CD4-positive, alpha-beta T cell (primary cell): ENCODE measurements around the gene BANP. TPM values are rescaled to one million over a fixed set of nuclear protein-coding genes. Genes with fewer than 3 reads are reported as not detected.

ENCODE experiments used
- ATAC-seq: fragments of 200-7000 bp; cut with Tn5 transposase; one replicate; pipeline ENCODE4 v1.10.0; 2022; ENCODE audit warnings: mild to moderate bottlenecking; ENCODE audit not compliant: poor library complexity
- CTCF ChIA-PET: fragments of 350-600 bp; sonication (Branson Sonifier 250); formaldehyde crosslinking; loops from one replicate; lab custom pipeline; 2021; ENCODE audit warnings: antibody characterized with exemption, inconsistent platforms; lab: Charles Lee
- POLR2A ChIA-PET: fragments of 350-600 bp; sonication (Branson Sonifier 250); formaldehyde crosslinking; loops from one replicate; lab custom pipeline; 2021; ENCODE audit warnings: antibody characterized with exemption, inconsistent platforms; lab: Charles Lee
- DNase-seq, 14 experiments: peaks; one replicate each; pipeline ENCODE4 v3.0.0-alpha.2; 2013 to 2020; ENCODE audit warnings: mixed read lengths in 2 of 14
- H3K27ac ChIP-seq, 2 donors: one replicate each; pipeline versions ENCODE4 v1.5.1 to v1.7.0; 2013; ENCODE audit warnings: low read length in 2 of 2, low read depth in 1 of 2, mild to moderate bottlenecking in 1 of 2
- H3K27me3 ChIP-seq, 2 experiments: 1 replicate in 1 of 2; 2 replicates in 1 of 2; pipeline versions ENCODE4 v1.6.1 to v1.7.0; 2013; ENCODE audit warnings: low read length in 2 of 2, control low read depth in 1 of 2, mild to moderate bottlenecking in 1 of 2, moderate library complexity in 1 of 2; ENCODE audit not compliant: insufficient read depth in 2 of 2, control insufficient read depth in 1 of 2
- H3K36me3 ChIP-seq: one replicate; pipeline ENCODE4 v1.6.1; 2013; ENCODE audit warnings: low read length, control low read depth; ENCODE audit not compliant: insufficient read depth
- H3K4me1 ChIP-seq: one replicate; pipeline ENCODE4 v1.6.1; 2013; ENCODE audit warnings: low read length, control low read depth; ENCODE audit not compliant: insufficient read depth
- H3K4me3 ChIP-seq: one replicate; pipeline ENCODE4 v1.5.1; 2013; ENCODE audit warnings: mild to moderate bottlenecking, low read length, moderate library complexity
- H3K9me3 ChIP-seq, 2 experiments: 1 replicate in 1 of 2; 2 replicates in 1 of 2; pipeline versions ENCODE4 v1.6.1 to v1.7.0; 2013; ENCODE audit warnings: low read length in 2 of 2, mild to moderate bottlenecking in 2 of 2, control low read depth in 1 of 2, moderate library complexity in 1 of 2; ENCODE audit not compliant: control insufficient read depth in 1 of 2, insufficient read depth in 1 of 2
- H3K27ac Mint-ChIP-seq: one replicate; pipeline ENCODE4 v1.8.0; 2020; ENCODE audit warnings: mixed read lengths
- H3K27me3 Mint-ChIP-seq: one replicate; pipeline ENCODE4 v1.8.0; 2021; ENCODE audit warnings: mixed read lengths
- H3K36me3 Mint-ChIP-seq: one replicate; pipeline ENCODE4 v1.8.0; 2021; ENCODE audit warnings: low read depth, mixed read lengths
- H3K4me1 Mint-ChIP-seq: one replicate; pipeline ENCODE4 v1.8.0; 2021; ENCODE audit warnings: low read depth, mixed read lengths
- H3K4me3 Mint-ChIP-seq: one replicate; pipeline ENCODE4 v1.8.0; 2020; ENCODE audit warnings: mild to moderate bottlenecking, mixed read lengths
- H3K9me3 Mint-ChIP-seq: one replicate; pipeline ENCODE4 v1.8.0; 2020; ENCODE audit warnings: mixed read lengths
- intact Hi-C, 2 experiments: fragments of 100-400 bp; cut with DNase I in 1 of 2; cut with micrococcal nuclease in 1 of 2; formaldehyde crosslinking; loops; one replicate each; pipeline versions ENCODE4 v1.15.1 to v1.9.0; 2023 to 2025; cut with DNase I, micrococcal nuclease
- total RNA-seq, 174 experiments: library from RNA in 2 of 174; stranded (reverse) in 2 of 174; gene quantifications; one replicate each; pipeline ENCODE4 v1.2.3 and lab custom pipeline; 2021 to 2026
- TF ChIP-seq, protein P1 (sequence below): fragments of 200-600 bp; IDR thresholded peaks from one replicate; pipeline ENCODE4 v1.8.0; 2022; ENCODE audit warnings: antibody characterized with exemption, mild to moderate bottlenecking

BANP gene
- total RNA-seq, 2 experiments from 2014 or later = 57.5 to 58.6 TPM

DNA sequence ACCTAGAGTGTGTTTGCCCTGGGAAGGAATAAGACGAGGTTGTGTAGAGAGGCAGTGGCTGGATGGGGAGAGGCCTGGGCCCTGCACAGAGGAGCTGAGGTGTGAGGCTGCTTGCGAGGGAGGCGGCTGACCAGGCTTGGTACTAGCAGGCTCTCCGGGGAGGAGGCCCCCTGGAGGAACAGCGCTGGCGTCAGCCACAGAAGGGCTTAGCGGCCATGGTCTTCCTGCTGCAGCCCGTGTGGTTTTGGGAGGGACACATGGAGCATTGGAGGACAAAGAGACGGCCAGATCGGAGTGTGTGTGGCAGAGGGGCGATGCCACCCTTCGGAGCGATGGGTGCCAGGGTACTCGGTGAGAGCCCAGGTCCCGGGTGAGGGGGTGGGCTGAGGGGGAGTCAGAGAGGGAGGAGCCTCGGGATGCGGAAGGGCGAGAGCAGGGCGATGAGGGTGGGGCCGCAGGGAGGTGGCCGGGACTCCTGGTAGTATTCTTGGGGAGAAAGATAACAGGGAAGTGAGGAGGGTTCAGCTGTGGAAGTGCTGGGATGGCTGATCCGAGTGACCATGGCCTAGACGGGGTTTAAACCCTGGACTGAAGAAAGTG lies 8.3 kb downstream of the BANP start:
- Histone ChIP-seq H3K9me3 (no peaks in the 10 kb centered on the region), H3K27me3 (no peaks in the 10 kb centered on the region), H3K4me1 (peaks cover 71% of the 10 kb centered on the region), H3K4me3 (no peak overlapping the region), H3K27ac (no peak overlapping the region), H3K36me3 (peaks cover 18% of the 10 kb centered on the region)
- ChIA-PET CTCF (no interaction called here), POLR2A (no interaction called here)
- H3K27ac Mint-ChIP-seq = peak overlapping the region; percentile 99
- no peaks in the 10 kb centered on the region for H3K27me3 Mint-ChIP-seq
- intact Hi-C loops = loop anchor here in 1 of 2 experiments (10.0 kb wide), 5 partner anchors 575 to 1405 kb away; partner anchors contain the start of gene MTHFSD
- H3K4me1 Mint-ChIP-seq = peaks cover 87% of the 10 kb centered on the region
- peaks cover 59% of the 10 kb centered on the region for H3K36me3 Mint-ChIP-seq
- TF ChIP-seq, protein P1, sequence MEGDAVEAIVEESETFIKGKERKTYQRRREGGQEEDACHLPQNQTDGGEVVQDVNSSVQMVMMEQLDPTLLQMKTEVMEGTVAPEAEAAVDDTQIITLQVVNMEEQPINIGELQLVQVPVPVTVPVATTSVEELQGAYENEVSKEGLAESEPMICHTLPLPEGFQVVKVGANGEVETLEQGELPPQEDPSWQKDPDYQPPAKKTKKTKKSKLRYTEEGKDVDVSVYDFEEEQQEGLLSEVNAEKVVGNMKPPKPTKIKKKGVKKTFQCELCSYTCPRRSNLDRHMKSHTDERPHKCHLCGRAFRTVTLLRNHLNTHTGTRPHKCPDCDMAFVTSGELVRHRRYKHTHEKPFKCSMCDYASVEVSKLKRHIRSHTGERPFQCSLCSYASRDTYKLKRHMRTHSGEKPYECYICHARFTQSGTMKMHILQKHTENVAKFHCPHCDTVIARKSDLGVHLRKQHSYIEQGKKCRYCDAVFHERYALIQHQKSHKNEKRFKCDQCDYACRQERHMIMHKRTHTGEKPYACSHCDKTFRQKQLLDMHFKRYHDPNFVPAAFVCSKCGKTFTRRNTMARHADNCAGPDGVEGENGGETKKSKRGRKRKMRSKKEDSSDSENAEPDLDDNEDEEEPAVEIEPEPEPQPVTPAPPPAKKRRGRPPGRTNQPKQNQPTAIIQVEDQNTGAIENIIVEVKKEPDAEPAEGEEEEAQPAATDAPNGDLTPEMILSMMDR = no peak
- no peaks in the 10 kb centered on the region for H3K9me3 Mint-ChIP-seq
- DNase-seq (no peak), ATAC-seq (no peak)
- H3K4me3 Mint-ChIP-seq = peak overlapping the region; percentile 69

DNA sequence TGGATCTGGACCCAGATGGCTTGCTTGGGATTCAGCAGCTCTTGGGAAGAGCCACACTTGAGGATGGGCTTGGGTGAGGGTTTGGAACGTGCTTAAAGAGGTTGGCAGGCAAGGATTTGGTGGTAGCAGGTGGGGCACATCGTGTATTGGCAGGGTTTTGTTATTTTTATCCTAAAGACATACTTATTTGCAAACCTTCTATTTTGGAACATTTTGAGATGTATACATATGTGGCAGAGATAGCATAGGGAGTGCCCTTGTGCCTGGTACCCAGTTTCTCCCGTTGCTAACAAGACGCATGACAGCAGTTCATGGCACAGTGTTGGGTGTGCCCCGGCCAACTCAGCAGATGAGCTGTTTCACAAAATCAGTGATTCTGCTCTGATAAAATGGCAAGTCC lies 9.1 kb downstream of the BANP start:
- Mint-ChIP-seq H3K4me3 (peak overlapping the region; percentile 48), H3K27ac (peak overlapping the region; percentile 68), H3K36me3 (peaks cover 59% of the 10 kb centered on the region), H3K9me3 (no peaks in the 10 kb centered on the region), H3K27me3 (no peaks in the 10 kb centered on the region), H3K4me1 (peaks cover 92% of the 10 kb centered on the region)
- Histone ChIP-seq H3K27me3 (no peaks in the 10 kb centered on the region), H3K4me1 (peaks cover 71% of the 10 kb centered on the region), H3K36me3 (peaks cover 13% of the 10 kb centered on the region), H3K9me3 (no peaks in the 10 kb centered on the region), H3K4me3 (no peak overlapping the region), H3K27ac (no peak overlapping the region)
- no peak for DNase-seq
- ChIA-PET POLR2A (interaction anchor here (1.6 kb wide), 1 partner anchor 9 kb away, joined by 11 read pairs; the partner anchor contains the start of gene BANP), CTCF (interaction anchor here (1.2 kb wide), 1 partner anchor 9 kb away, joined by 3 read pairs; the partner anchor contains the start of gene BANP)
- intact Hi-C loops = no loop called here
- TF ChIP-seq, protein P1 = no peak
- ATAC-seq = no peak

DNA sequence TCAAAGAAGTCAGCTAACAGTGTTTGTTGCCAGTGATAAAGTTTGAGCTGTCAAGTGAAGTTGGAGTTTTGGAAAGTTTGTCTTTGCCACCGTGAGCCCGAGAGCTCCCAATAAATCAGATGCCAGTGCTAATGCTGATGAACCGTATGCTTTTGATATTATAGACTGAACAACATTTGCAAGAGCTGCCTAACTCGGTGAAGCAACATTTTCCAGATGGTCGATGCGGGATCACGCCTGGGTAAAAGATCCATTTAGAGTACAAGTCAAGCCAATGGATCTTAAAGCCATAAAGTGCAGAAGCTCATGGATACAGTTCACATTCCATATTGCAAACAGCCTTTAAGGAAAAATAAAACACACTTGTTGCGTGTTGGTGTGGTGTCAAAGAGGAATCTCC lies 9.6 kb downstream of the BANP start:
- H3K9me3 ChIP-seq = no peaks in the 10 kb centered on the region
- H3K4me1 Mint-ChIP-seq = peaks cover 92% of the 10 kb centered on the region
- no peak overlapping the region for H3K4me3 Mint-ChIP-seq
- POLR2A ChIA-PET = interaction anchor here (1.6 kb wide), 1 partner anchor 10 kb away, joined by 11 read pairs; the partner anchor contains the start of gene BANP
- no peaks in the 10 kb centered on the region for H3K27me3 ChIP-seq
- H3K27ac Mint-ChIP-seq = peak overlapping the region; percentile 68
- no peak overlapping the region for H3K27ac ChIP-seq
- peaks cover 10% of the 10 kb centered on the region for H3K36me3 ChIP-seq
- H3K36me3 Mint-ChIP-seq = peaks cover 53% of the 10 kb centered on the region
- CTCF ChIA-PET = interaction anchor here (1.2 kb wide), 1 partner anchor 10 kb away, joined by 3 read pairs; the partner anchor contains the start of gene BANP
- no peak overlapping the region for H3K4me3 ChIP-seq
- H3K9me3 Mint-ChIP-seq = no peaks in the 10 kb centered on the region
- DNase-seq (no peak), ATAC-seq (no peak)
- H3K27me3 Mint-ChIP-seq = no peaks in the 10 kb centered on the region
- TF ChIP-seq, protein P1 = no peak
- peaks cover 71% of the 10 kb centered on the region for H3K4me1 ChIP-seq
- intact Hi-C loops = no loop called here
